Measurements from ENCODE around the gene TCAF2.
"Not testable (repeated sequence)": the region's sequence is repeated elsewhere in the genome, so short reads cannot be mapped to it uniquely, and the experiment has no call there.

The TCAF2 gene

DNA sequence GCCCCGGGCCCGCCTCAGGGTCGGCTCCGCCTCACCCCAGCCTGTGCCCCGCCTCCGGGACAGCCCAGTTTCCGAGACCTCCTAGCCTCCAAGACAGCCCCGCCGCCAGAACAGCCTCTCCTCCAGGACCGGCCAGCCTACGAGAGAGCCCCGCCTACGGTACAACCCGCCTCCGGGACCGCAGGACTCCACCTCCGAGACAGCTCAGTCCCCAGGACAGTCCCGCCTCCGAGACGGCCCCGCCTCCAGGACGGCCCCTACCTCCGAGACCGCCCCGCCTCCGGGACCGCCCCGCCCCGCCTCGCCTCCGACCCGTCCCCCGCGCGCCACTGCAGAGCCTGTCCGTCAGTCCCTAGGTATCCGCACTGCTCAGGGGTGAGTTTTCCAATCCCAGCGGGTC is at the start of gene TCAF2:
Gene TCAF2 (plus strand): TSS at position 329 of the 400 bp plus-strand sequence.
- H3K27me3 Mint-ChIP-seq; H3K9me3 Mint-ChIP-seq (ENCODE audit: low read depth); H3K36me3 Mint-ChIP-seq; H3K4me1 Mint-ChIP-seq (ENCODE audit: low read depth); H3K4me3 Mint-ChIP-seq; H3K27ac Mint-ChIP-seq: not testable (repeated sequence)

DNA sequence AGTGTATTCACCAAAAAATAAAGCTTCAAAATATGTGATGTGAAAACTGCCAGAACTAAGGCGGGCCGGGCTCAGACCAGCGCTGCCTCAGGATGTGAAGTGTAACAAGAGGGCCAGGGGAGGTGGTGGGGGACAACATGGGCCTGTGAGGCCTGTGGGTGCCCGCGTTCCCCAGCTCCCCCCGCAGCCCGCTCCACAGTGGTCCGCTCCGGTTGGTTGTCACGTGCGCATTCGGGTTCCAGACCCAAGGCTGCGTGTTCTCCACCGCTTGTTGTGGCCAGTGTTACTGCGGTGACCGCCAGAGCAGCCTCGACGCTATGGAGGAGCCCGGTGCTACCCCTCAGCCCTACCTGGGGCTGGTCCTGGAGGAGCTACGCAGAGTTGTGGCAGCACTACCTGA is 49.3 kb upstream of the TCAF2 start, which contains the start of gene CTAGE15:
Gene CTAGE15 (plus strand): TSS at position 301 of the 400 bp plus-strand sequence. CDS start 17 bp downstream, at position 318.
- H3K27me3 Mint-ChIP-seq; H3K36me3 Mint-ChIP-seq; H3K4me1 Mint-ChIP-seq (ENCODE audit: low read depth); H3K27ac Mint-ChIP-seq; H3K9me3 Mint-ChIP-seq (ENCODE audit: low read depth); H3K4me3 Mint-ChIP-seq: not testable (repeated sequence)

DNA sequence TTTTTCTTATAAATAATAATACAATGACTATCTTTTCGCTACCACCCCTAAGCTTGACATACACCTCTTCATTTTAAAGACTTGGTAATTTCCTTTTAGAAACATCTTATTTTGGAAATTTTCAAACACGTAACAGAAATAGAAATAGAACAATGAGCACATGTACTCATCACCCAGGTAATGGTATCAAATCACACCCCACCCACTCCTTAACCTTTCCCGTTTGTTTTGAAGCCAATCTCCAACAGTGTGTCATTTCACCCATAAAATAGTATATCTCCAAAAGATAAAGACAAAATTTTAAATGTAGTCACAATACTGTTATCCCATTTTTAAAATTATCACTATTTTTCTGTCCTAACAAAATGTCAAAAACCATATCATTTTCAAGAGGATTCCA is 32.6 kb upstream of the TCAF2 start:
- H3K4me1 Mint-ChIP-seq (ENCODE audit: low read depth); H3K4me3 Mint-ChIP-seq; H3K27me3 Mint-ChIP-seq; H3K36me3 Mint-ChIP-seq; H3K27ac Mint-ChIP-seq; H3K9me3 Mint-ChIP-seq (ENCODE audit: low read depth): not testable (repeated sequence)

DNA sequence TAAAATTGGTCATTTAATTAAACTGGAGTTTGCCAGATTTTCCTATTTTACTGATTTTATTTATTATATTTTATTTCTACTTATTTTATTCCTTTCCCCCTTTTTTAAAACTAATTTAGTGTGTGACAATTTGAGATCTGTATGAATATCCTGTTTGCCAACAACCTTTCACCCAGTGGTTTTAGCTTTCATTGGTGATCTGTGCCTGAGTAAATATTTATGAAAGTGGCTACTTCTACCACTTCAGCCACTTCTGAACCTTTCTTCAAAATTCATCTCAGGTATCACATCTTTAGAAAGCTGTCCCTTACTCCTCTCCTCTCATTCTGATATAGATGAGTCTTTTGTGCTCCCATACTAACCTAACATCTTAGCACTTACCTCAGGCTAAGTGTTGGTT is 30.9 kb upstream of the TCAF2 start:
- not testable (repeated sequence) for H3K27ac Mint-ChIP-seq; H3K36me3 Mint-ChIP-seq; H3K4me3 Mint-ChIP-seq; H3K9me3 Mint-ChIP-seq (ENCODE audit: low read depth); H3K4me1 Mint-ChIP-seq (ENCODE audit: low read depth); H3K27me3 Mint-ChIP-seq

DNA sequence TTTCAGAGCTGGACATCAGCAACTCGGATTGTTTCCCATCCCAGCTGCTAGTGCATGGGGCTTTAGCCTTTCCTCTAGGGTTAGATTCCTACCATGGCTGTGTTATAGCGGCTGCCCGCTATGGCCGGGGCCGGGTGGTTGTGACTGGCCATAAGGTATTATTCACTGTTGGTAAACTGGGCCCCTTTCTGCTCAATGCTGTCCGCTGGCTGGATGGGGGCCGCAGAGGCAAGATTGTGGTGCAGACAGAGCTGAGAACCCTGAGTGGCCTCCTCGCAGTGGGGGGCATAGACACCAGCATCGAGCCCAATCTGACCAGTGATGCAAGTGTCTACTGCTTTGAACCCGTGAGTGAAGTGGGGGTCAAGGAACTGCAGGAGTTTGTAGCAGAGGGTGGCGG is 22.7 kb upstream of the TCAF2 start:
- not testable (repeated sequence) for H3K4me1 Mint-ChIP-seq (ENCODE audit: low read depth); H3K9me3 Mint-ChIP-seq (ENCODE audit: low read depth); H3K4me3 Mint-ChIP-seq; H3K27ac Mint-ChIP-seq; H3K36me3 Mint-ChIP-seq; H3K27me3 Mint-ChIP-seq

DNA sequence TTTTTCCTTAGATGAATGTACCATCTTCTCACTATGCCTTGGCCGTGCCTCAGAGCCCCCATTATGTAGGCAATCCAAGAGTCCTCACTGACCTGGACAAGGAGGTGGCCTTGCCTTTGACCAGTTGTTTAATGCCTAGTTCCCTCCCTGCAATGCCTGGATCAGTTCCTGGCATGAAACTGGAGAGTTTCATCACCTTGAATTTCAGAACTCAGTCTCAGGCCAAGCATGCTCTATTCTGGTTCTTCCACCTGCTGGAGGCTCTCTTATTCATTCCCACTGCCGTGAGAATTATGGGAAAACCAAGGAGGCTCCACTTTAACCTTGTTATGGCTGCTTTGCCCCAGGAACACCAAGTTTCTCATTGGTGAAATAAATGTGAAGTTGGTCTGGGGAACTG is 17.2 kb upstream of the TCAF2 start:
- not testable (repeated sequence) for H3K4me3 Mint-ChIP-seq; H3K9me3 Mint-ChIP-seq (ENCODE audit: low read depth); H3K36me3 Mint-ChIP-seq; H3K27me3 Mint-ChIP-seq; H3K27ac Mint-ChIP-seq; H3K4me1 Mint-ChIP-seq (ENCODE audit: low read depth)

DNA sequence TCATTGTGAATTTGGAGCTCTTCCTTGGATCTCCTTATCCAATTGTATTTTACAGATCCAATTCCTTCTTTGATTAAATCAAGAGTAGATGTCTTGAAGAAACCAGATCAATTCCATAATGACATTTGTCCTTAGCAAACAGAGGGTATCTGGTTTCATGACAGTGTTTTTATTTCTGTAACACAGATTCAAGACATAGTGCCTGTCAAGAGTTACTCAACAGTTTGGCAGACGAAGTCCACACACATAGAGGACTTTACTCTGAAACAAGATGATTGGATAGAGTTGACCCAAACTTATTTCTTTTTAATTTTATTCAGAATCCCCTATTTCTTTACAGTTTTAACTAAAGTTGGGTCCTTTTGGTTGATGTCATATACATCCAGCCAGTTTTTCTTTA is 14.7 kb upstream of the TCAF2 start:
- H3K4me3 Mint-ChIP-seq; H3K27ac Mint-ChIP-seq; H3K9me3 Mint-ChIP-seq (ENCODE audit: low read depth); H3K36me3 Mint-ChIP-seq; H3K27me3 Mint-ChIP-seq; H3K4me1 Mint-ChIP-seq (ENCODE audit: low read depth): not testable (repeated sequence)

DNA sequence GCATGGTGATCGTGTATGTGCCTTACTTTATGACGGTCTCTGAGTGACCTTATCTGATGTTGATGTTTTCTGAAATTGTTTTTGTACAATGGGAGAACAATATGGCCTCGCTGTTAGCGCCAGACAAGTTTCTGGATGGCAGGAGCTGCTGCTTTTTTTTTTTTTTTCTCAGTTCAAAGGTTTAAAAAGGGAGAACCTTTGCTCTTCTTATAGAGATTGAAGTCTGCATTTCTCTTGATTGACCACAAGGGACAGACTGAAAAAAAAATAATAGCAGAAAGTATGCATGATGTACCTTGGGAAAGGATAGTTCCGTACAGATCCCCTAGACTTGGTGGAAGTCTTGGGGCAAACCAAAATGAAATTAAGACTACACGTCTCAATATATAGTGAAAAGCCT is 5.2 kb upstream of the TCAF2 start:
- not testable (repeated sequence) for H3K27ac Mint-ChIP-seq; H3K4me3 Mint-ChIP-seq; H3K36me3 Mint-ChIP-seq; H3K4me1 Mint-ChIP-seq (ENCODE audit: low read depth); H3K27me3 Mint-ChIP-seq; H3K9me3 Mint-ChIP-seq (ENCODE audit: low read depth)

DNA sequence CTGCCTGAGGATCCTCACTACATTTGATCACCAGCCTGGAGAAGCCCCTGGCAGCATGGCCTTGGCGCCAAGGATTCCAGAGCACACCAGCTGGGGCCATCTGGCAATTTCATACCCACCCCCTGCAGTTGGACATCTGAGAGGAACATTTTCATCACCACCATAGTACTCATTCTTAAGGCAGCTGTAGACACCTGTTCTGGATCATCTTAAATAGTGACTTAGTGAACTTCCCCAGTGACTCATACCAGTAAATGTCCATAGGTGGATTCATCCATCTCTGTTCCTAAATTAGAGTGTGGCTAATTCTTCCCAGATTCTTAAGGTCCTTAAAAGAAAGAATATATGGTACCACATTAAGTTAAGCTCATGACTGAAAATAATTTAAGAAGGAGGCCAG is 3.6 kb upstream of the TCAF2 start:
- H3K36me3 Mint-ChIP-seq; H3K4me1 Mint-ChIP-seq (ENCODE audit: low read depth); H3K27me3 Mint-ChIP-seq; H3K9me3 Mint-ChIP-seq (ENCODE audit: low read depth); H3K27ac Mint-ChIP-seq; H3K4me3 Mint-ChIP-seq: not testable (repeated sequence)

DNA sequence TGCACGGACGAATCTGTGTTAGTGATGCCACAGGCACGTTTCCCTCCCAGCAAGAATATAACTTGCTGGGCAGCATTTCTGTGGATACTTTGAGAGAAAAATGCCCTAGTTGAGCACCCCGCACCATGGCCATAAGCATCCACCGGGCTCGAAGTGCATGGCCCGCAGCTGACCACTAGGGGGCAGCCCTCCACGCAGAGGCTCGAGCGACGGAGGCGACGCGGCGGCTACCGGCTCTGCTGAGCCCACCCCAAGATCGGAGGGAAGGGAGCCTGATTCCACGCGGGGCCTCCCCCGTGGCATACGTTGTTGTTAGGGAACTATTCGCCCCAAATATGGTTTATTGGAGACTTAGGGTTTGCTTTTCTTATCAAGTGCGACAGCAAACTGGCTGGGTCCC is 716 bp upstream of the TCAF2 start:
- not testable (repeated sequence) for H3K27ac Mint-ChIP-seq; H3K4me3 Mint-ChIP-seq; H3K36me3 Mint-ChIP-seq; H3K9me3 Mint-ChIP-seq (ENCODE audit: low read depth); H3K4me1 Mint-ChIP-seq (ENCODE audit: low read depth); H3K27me3 Mint-ChIP-seq

DNA sequence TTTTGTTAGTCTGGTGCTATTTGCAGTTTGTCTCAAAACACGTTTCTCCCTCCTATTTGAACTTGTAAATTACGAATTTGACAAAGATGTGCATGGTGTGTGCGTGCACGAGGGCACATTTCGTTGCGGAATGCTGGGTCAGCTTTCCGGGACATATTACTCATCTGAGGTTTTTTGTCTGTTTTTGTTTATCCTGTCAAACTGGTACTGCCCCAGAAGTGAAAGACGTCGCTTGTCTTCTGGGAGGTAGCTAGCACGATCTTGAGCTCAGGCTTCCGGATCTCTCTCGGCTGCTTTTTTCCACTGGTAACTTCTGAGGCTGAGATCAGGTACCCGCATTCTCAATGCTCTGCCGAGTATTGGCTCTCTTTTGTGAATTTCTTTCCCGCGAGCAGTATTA is 401 bp downstream of the TCAF2 start:
- not testable (repeated sequence) for H3K9me3 Mint-ChIP-seq (ENCODE audit: low read depth); H3K4me3 Mint-ChIP-seq; H3K4me1 Mint-ChIP-seq (ENCODE audit: low read depth); H3K27ac Mint-ChIP-seq; H3K27me3 Mint-ChIP-seq; H3K36me3 Mint-ChIP-seq

DNA sequence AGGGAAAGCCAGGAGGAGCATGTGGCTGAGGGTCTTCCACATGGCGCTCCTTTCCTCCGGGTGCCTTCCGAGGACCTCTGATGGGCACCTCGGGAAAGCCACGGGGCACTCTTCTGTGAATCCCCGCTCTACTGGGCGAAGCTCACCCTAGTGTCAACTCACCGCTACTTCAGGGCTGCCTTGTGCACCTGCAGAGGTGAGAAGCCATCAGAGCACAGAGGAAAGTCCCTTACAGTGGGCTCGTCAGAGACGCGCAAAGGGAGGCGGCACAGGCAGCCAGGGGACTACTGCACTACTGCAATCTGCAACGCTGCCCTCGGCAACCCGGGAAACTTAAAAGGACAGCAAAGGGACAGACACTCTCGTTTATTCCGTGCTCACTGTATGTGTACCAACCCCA is 1.4 kb downstream of the TCAF2 start:
- not testable (repeated sequence) for H3K36me3 Mint-ChIP-seq; H3K27me3 Mint-ChIP-seq; H3K4me1 Mint-ChIP-seq (ENCODE audit: low read depth); H3K27ac Mint-ChIP-seq; H3K9me3 Mint-ChIP-seq (ENCODE audit: low read depth); H3K4me3 Mint-ChIP-seq

DNA sequence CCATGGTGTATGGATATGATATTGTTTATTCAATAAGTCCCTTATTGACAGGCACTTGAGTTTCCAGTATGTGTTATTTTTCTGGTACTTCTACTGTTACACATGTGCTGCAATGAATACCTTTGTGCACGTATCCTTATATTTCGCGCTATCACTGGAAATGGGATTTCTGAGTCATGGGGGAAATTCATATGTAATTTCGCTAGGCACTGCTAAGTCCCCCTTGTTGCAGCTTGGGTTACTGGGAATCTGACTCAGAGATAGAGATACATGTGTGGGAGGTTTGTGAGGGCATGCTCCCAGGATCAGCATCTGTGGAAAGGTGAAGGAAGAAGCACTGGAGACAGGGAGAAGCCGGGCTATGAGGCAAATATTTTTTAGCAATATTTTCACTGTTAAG is 9.9 kb downstream of the TCAF2 start:
- not testable (repeated sequence) for H3K27me3 Mint-ChIP-seq; H3K27ac Mint-ChIP-seq; H3K36me3 Mint-ChIP-seq; H3K9me3 Mint-ChIP-seq (ENCODE audit: low read depth); H3K4me1 Mint-ChIP-seq (ENCODE audit: low read depth); H3K4me3 Mint-ChIP-seq

DNA sequence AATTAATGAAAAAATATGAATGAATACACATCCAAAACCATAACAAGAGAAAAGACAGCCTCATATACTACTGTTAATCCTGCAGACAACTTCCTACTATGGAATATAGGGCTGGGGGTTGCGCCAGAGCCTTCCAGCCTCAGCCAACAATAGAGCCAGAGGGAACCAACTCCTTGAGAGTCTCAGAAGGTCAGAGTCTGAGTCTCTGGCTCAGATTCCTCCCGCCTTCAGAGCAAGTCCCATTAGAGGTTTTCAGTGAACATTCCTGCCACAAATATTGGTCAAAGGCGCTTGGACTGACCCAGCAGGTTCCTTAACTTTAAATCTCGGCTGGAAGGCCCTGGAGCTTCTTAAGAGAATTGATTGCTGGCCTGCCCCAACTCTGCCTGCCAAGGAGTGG is 11.7 kb downstream of the TCAF2 start:
- not testable (repeated sequence) for H3K9me3 Mint-ChIP-seq (ENCODE audit: low read depth); H3K4me3 Mint-ChIP-seq; H3K27ac Mint-ChIP-seq; H3K27me3 Mint-ChIP-seq; H3K36me3 Mint-ChIP-seq; H3K4me1 Mint-ChIP-seq (ENCODE audit: low read depth)

DNA sequence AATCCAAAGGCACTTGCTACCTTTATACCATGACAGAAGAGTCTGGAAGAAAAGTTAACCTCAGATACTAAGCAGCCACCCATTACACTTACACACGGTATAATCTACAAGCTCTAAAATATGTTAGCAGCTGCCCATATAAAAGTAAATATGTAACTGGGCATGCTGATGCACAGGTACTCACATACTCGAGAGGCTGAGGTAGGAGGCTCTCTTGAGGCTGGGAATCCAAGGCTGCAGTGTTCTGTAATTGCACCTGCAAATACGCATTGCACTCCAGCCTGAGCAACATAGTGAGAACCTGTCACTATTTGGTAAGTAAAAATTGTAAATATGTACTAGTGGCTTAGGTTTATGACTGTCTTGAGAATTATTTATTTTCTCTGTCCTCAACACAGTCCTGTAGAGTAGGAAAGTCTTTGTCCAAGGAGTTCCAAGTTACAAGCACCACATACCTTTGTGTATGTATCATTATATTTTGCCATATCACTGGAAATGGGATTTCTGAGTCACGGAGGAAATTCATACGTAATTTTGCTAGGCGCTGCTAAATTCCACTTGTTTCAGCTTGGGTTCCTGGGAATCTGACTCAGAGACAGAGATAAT is 12.3 kb downstream of the TCAF2 start:
- not testable (repeated sequence) for H3K9me3 Mint-ChIP-seq (ENCODE audit: low read depth); H3K36me3 Mint-ChIP-seq; H3K27ac Mint-ChIP-seq; H3K4me3 Mint-ChIP-seq; H3K27me3 Mint-ChIP-seq; H3K4me1 Mint-ChIP-seq (ENCODE audit: low read depth)

DNA sequence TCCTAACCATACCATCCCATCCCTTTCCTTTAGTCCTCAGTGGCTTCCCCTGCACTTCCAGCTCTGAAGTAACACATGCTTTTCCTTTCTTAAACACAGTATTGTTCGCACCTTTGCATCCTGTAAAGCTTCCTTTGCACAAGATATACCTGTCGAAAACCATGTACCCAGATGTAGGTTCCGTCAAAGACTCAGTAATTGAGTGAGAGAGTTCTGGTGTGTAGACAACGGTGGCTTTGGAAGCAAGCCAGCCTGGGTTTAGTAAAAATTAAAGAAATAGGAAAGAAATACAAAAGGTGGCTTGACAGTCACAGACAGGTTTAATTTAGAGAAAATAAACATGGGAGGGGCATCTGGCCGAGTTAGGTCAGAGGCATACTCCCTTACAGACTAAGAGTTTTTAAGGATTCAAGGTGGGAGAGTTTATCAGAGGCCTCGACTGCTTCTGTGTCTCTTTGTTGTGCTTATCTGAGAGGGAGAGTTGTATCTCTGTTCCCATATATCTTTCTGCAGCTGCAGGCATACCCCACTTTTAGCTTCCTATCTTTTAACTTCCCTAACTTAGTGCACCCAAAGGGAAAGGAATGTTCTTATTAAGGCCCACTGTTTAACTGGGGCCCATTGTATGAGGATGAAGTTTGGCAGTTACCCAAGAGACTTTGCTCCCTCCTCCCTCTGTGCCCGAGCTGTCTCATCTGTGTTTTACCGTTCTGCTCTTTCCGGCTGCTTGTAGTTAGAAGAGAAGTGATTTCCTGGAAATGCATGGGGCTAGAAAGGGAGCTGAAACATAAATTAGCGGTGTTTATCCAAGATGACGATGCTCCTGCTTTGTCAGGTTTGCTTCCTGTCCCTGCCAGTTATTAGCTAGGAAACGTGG is 14.8 kb downstream of the TCAF2 start:
- H3K4me1 Mint-ChIP-seq (ENCODE audit: low read depth); H3K9me3 Mint-ChIP-seq (ENCODE audit: low read depth); H3K27me3 Mint-ChIP-seq; H3K27ac Mint-ChIP-seq; H3K4me3 Mint-ChIP-seq; H3K36me3 Mint-ChIP-seq: not testable (repeated sequence)
